HG03457 (cell line): ENCODE data around the gene MAP4K3.
A peak's percentile ranks its signal among the peaks of the same experiment; 100 is the strongest.
"Not testable (repeated sequence)": the region's sequence is repeated elsewhere in the genome, so short reads cannot be mapped to it uniquely, and the experiment has no call there.

Experiments
- ATAC-seq: cut with Tn5 transposase; IDR thresholded peaks from one replicate; pipeline ENCODE4 v1.9.1; 2021; ENCODE audit warnings: moderate number of reproducible peaks; ENCODE audit not compliant: unreplicated experiment

The MAP4K3 gene

GRCh38 chr2:39377226-39377939, 59.7 kb downstream of the MAP4K3 start:
- peak; percentile 87 for ATAC-seq

DNA sequence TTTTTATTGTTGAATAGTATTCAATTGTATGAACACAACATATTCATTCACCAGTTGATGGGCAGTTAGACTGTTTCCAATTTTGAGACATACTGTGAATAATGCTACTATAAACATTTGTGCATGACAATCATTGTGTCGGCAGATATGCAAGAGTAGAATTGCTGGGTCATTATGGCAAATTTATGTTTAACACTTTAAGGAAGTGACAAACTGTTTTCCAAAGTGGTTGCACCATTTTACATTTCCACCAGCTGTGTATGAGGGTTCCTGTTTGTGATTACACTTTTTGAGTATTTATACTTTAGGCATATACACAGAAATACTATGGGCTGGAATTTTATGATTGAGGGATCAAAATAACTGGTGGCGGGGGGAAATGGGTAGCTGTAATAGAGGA, 61.2 kb downstream of the MAP4K3 start:
- ATAC-seq = no peak

DNA sequence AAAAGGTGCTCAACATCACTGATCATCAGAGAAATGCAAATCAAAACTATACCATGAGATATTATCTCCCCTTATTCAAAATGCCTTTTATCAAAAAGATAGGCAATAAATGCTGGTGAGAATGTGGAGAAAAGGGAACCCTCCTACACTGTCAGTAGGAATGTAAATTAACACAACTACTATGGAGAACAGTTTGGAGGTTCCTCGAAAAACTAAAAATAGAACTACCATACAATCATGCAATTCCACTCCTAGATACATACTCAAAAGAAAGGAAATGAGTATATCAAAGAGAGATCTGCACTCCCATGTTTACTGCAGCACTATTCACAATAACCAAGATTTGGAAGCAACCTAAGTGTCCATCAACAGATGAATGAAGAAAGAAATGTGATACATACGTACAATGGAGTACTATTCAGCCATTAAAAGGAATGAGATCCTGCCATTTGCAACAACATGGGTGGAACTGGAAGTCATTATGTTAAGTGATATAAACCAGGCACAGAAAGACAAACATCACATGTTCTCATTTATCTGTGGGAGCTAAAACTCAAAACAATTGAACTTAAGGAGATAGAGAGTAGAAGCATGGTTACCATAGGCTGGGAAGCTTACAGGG, 63.8 kb downstream of the MAP4K3 start:
- ATAC-seq = no peak

GRCh38 chr2:39370101-39370500, 67.0 kb downstream of the MAP4K3 start:
- ATAC-seq = no peak

DNA sequence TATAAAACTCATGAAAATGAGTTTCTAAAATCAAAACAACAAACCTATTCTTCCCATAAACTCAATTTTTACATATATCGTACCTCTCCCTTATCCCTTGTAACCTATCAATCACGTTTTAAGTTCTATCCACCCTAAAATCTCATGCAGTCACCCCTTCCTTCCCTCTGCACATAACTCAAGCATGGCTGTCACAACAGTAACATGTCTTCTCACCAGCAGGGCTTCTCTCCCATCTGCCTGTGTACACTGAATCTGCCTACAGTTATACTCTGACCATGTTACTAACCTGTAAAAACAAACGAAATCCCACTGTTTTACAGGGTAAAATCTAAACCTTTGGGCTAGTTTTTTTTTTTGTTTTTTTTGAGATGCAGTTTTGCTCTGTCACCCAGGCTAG, 68.2 kb downstream of the MAP4K3 start:
- no peak for ATAC-seq

GRCh38 chr2:39368376-39368775, 68.7 kb downstream of the MAP4K3 start:
- no peak for ATAC-seq

GRCh38 chr2:39362595-39362994, 74.5 kb downstream of the MAP4K3 start:
- no peak for ATAC-seq

- no peak for ATAC-seq
Measured at GRCh38 chr2:39361511-39361910, 75.6 kb downstream of the MAP4K3 start.

DNA sequence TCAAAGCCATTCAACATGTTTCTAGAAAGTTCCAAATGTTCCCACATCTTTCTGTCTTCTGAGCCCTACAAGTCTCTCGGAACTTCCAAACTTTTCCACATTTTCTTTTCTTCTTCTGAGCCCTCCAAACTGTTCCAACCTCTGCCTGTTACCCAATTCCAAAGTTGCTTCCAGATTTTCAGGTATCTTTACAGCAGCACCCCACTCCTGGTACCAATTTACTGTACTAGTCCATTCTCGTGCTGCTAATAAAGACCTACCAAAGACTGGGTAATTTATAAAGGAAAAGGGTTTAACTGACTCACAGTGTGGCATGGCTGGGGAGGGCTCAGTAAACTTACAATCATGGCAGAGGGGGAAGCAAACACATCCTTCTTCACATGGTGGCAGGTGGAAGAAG, 76.7 kb downstream of the MAP4K3 start:
- ATAC-seq = not testable (repeated sequence)

- no peak for ATAC-seq
Measured at GRCh38 chr2:39359453-39360038, 77.5 kb downstream of the MAP4K3 start.

- ATAC-seq = no peak
Measured at GRCh38 chr2:39356922-39357639, 80.0 kb downstream of the MAP4K3 start.

GRCh38 chr2:39350658-39351057, 86.4 kb downstream of the MAP4K3 start:
- no peak for ATAC-seq

DNA sequence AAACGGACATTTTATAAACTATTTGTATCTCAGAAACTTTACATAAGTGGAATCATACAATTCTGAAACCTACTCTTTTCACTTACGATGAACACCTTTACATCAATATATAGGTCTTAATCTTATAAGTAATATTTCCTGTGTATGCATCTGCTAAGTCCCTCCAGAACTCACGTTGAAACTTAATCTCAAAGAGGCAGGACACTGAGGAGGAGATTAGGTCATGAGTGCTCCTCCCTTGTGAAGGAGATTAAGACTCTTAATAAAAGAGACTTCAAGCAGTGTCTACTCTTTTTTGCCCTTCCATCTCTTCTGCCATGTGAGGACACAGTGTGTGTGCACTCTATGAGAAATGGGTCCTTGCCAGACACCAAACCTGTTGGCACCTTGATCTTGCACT, 98.6 kb downstream of the MAP4K3 start:
- ATAC-seq = no peak

- ATAC-seq = no peak
Measured at GRCh38 chr2:39335930-39336329, 101.2 kb downstream of the MAP4K3 start.

DNA sequence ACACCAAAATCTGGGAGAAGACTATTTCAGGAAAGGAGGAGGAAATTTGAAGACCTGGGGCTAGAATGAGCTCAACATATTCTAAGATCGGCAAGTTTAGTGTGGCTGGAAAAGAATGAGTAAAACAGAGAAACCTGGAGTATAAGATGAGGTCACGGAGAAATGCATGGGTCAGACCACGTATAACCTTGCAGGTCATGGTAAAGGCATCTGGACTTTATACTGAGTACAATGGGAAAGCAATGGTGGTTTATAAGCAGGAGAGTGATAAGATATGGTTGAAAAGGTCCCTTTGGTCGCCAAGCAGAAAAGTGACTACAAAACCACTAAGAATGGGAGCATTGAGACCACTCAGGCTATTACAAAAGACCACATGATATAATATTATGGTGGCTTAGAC, 102.1 kb downstream of the MAP4K3 start:
- ATAC-seq = no peak

- ATAC-seq = no peak
Measured at GRCh38 chr2:39334529-39334928, 102.6 kb downstream of the MAP4K3 start.

DNA sequence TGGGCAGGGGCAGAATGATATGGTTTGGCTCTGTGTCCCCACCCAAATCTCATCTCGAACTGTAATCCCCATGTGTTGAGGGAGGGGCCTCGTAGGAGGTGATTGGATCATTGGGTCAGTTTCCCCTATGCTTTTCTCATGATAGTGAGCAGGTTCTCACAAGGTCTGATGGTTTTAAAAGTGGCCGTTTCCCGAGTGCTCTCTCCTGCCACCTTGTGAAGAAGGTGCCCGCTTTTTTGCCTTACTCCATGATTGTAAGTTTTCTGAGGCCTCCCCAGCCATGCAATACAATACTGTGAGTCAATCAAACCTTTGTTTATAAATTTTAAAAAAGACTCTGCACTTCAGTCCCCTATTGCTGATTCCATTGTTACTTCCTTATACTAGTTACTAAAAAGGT, 110.4 kb downstream of the MAP4K3 start:
- ATAC-seq = no peak

DNA sequence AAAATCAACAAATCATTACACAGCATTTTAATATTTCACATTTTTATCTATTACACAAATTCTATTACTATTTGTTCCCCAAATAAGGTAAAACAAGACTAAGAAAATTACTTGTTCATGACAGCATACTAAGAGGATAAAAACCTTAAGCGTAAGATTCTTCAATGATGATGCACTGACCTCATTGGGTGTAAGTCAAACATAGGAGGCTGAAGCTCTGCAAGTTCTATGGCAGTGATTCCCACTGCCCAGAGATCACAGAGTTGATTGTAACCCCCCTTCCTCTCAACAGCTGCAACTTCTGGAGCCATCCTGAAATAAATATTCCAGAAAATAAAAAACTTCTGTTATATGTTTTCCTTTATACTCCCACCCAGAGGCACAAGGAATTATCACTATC, 111.1 kb downstream of the MAP4K3 start:
- ATAC-seq = no peak

- not testable (repeated sequence) for ATAC-seq
Measured at GRCh38 chr2:39321056-39322035, 115.7 kb downstream of the MAP4K3 start.

- no peak for ATAC-seq
Measured at GRCh38 chr2:39320162-39320561, 116.9 kb downstream of the MAP4K3 start.

DNA sequence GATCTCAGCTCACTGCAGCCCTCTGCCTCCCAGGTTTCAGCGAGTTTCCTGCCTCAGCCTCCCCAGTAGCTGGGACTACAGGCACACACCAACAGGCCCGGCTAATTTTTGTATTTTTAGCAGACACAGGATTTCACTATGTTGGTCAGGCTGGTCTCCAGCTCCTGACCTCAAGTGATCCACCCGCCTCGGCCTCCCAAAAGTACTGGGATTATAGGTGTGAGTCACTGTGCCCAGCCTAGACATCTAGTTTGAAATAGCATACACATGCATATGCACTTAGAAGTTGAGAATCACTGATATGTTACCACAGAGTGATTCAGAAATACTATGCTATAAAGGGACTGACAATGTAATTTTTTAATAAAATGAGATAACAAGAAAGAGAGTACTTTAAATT, 123.5 kb downstream of the MAP4K3 start:
- ATAC-seq = no peak
